PC-9 (cell line): ENCODE results near the gene CNTLN.

ENCODE experiments used
- EZH2 ChIP-seq: fragments of 200-600 bp; sonication (generic); IDR thresholded peaks from 2 replicates; pipeline ENCODE4 v1.8.0; 2017; ENCODE audit warnings: antibody characterized with exemption, low read depth
- TF ChIP-seq, protein P1 (sequence below): fragments of 200-600 bp; sonication (generic); conservative IDR thresholded peaks from 2 replicates; pipeline ENCODE4 v1.6.1; 2017; ENCODE audit warnings: mixed run types, antibody characterized with exemption, mild to moderate bottlenecking, moderate library complexity

DNA sequence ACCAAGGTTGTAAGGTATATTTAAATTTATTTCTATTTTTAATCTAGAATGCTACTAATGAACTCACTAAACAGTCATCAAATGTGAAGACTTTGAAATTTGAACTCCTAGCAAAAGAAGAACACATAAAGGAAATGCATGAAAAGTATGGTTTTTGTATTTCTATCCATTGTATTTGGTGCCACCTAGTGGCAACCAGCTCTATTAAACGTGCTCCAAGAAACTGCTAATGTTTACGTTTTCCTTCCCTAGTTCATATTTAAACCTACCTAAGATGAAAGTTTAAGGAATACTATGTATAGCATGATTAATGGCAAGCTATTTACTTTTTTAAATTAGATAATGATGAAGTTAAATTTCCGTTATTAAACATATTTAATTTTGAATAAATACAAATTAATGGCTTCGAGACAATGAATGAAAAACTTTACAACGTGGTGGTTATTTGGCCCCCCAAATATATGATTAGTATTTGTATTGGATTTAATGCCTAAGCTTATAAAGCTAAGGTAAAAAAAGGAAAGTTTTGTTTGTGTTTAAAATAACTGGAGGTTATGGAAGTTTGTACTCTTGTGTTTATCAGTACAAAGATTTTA, 328.1 kb downstream of the CNTLN start:
- TF ChIP-seq, protein P1, sequence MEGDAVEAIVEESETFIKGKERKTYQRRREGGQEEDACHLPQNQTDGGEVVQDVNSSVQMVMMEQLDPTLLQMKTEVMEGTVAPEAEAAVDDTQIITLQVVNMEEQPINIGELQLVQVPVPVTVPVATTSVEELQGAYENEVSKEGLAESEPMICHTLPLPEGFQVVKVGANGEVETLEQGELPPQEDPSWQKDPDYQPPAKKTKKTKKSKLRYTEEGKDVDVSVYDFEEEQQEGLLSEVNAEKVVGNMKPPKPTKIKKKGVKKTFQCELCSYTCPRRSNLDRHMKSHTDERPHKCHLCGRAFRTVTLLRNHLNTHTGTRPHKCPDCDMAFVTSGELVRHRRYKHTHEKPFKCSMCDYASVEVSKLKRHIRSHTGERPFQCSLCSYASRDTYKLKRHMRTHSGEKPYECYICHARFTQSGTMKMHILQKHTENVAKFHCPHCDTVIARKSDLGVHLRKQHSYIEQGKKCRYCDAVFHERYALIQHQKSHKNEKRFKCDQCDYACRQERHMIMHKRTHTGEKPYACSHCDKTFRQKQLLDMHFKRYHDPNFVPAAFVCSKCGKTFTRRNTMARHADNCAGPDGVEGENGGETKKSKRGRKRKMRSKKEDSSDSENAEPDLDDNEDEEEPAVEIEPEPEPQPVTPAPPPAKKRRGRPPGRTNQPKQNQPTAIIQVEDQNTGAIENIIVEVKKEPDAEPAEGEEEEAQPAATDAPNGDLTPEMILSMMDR = peak; percentile 79
- no peak for TF ChIP-seq EZH2
